Stimulated activated CD4-positive, alpha-beta T cell treated with anti-CD3 and anti-CD28 coated beads, Interleukin-4, amount 100 ng/mL, for 4 hours (primary cell): ENCODE results near the gene ACBD7.

Experiments used
- DNase-seq, 2 experiments: peaks; one replicate each; pipeline ENCODE4 v3.0.0-alpha.2; 2020

Gene ACBD7

DNA sequence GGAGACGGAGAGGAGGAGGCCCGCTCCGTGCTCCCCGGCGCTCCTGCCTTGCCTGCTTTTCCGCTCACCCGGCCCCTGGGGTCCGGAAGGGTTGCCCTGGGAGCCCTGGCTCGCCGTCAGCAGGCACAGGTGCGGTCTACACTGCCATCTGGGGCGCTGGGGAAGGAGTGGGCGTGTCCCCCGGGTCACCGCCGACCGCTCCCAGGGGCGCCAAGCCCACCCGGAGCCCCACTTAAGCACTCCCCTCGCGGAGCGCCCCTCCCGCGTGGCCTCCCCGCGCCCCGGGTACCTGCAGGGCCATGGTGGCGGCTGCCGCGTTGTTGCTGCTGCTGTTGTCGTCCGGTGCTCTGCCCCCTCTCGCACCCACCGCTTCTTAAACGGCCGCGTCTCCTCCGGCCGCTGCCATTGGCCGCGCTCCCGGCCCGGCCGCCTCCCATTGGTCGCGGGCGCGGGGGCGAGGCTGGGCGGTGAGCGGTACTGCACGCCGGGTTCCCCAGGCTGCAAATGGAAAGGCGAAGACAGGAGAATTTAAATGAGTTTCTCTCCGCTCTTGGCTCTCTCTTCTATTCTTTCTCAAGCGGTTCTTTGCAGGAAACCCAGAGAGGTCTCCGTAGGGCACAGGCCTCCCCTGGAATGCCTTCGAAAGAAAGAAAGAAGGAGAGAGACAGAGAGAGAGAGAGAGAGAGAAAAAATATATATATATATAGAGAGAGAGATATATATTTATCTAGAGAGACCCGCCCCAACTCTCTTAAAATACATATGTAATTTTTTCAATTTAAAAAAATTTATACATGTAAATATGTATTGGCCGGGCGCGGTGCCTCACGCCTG is at the start of gene ACBD7:
Gene ACBD7, minus strand, starts transcription at position 349 of the 834 bp plus-strand sequence. Its CDS starts 48 bp downstream, at position 301.
- peak; percentile 67 to 76 for DNase-seq

GRCh38 chr10:15137636-15138035 is 49.1 kb upstream of the ACBD7 start:
- DNase-seq: no peak

DNA sequence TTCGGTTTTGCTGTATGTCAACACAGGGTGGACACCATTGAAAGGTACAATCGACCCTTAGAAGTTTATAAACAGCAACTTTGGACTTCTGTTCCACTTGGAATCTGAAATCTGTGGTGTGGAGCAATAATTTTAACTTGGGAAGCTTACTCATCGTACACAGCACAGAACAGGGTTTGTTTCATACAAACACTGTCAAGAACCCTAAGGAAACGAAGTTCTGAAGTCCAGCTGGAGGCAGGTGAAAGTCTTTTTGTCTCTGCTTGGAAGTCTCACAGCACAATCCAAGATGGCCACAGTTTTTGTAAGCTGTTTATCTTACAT is 48.4 kb upstream of the ACBD7 start:
- DNase-seq: no peak

GRCh38 chr10:15136129-15137035 is 47.8 kb upstream of the ACBD7 start:
- DNase-seq: no peak

GRCh38 chr10:15131330-15131729 is 42.8 kb upstream of the ACBD7 start:
- DNase-seq: no peak

DNA sequence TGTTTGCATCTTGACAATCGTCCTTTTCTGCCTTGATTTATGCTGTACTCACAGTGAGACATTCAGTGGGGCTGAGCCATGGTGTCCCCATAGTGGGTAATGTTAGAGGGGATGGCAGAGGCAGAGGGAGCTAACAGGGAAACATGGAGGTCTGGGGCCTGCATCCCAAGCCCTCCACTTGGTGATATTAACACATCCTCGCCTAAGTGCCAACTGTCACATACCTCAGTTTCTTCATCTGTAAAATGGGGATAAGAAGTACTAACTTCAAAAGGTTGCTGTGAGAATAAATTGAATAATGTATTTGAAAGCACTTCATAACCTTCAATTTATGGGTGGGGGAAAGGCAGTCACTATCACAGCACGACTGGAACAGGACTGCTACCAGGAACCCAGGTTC is 36.3 kb upstream of the ACBD7 start:
- no peak for DNase-seq

GRCh38 chr10:15124190-15124589 is 35.6 kb upstream of the ACBD7 start:
- DNase-seq: no peak

- DNase-seq: no peak
Observed at GRCh38 chr10:15123749-15124184, 35.2 kb upstream of the ACBD7 start.

DNA sequence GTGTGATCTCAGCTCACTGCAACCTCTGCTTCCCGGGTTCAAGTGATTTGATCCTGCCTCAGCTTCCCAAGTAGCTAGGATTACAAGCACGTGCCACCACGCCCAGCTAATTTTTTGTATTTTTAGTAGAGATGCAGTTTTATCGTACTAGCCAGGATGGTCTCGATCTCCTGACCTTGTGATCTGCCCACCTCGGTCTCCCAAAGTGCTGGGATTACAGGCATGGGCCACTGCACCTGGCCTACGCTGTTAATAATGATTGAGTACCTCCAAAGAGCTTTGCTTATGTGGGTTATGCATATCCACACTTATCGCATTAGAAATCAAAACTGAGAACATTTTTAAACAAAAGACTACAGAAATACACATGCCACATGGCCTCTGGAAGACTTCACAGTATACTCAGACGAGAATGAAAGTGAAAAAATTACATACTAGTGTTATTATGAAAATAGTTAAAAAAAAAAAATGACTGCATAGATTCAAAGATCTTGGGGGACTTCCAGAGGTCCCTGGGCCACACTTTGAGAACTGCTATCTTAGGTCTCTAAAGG is 34.0 kb upstream of the ACBD7 start:
- no peak for DNase-seq

GRCh38 chr10:15121707-15122106 is 33.1 kb upstream of the ACBD7 start:
- no peak for DNase-seq

DNA sequence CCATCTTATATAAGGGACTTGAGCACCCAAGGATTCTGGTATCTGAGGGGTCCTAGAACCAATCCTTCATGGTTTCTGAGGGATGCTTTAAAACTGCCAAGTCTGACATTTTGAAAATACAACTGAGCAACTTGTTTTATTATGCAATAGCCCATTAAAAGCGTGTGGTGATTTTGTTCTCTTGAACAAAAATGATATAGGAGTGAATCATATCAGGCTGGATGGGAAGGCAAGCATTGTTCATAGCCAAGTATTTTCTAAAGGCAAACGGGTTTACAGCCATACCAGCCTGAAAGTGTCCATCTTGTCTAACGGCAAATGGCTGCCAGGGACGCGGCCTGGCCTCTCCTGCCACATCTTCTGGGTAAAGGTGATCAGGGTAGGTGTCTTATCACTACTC is 31.9 kb upstream of the ACBD7 start:
- DNase-seq: no peak

DNA sequence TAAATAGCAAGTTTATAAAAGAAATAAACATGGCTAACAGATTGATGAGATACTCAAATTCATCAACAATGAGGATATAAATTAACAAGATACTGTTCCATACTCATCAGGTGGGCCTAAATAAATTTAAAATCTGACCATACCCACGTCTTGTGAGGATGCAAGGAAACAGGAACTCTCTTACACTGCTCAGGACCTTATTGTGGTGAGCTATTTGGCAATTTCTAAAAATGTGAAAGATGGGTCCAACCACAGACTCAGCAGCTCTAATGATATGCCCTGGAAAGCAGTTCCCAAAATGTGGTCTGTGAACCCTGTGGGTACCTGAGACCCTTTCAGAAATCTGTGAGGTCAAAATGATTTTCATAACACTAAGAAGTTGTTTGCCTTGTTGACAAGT is 30.0 kb upstream of the ACBD7 start:
- no peak for DNase-seq

- no peak for DNase-seq
Observed at GRCh38 chr10:15116225-15116624, 27.6 kb upstream of the ACBD7 start.

GRCh38 chr10:15113766-15114165 is 25.2 kb upstream of the ACBD7 start:
- no peak for DNase-seq

DNA sequence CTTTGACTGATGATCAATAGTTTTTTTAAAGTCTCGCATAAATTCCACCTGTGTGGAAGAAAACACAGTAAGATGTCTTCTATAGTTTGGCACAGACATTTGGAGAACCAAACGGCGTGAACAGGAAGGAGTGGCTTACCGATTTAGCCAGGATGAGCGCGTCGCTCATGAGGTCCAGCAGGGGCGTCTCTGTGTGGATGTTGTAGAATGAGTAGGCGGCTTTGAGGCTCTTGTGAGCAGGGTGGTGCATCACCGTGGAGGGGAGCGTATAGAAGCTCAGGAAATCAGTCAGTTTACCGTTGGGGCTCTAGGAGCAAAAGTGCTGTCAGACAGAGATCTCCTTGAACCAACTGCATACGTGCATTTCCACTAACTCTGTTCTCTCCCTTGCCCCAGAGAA is 24.1 kb upstream of the ACBD7 start:
- DNase-seq: peak in 1 of 2 experiments; percentile 4

GRCh38 chr10:15106352-15107013 is 17.9 kb upstream of the ACBD7 start:
- DNase-seq: peak; percentile 54 to 63

DNA sequence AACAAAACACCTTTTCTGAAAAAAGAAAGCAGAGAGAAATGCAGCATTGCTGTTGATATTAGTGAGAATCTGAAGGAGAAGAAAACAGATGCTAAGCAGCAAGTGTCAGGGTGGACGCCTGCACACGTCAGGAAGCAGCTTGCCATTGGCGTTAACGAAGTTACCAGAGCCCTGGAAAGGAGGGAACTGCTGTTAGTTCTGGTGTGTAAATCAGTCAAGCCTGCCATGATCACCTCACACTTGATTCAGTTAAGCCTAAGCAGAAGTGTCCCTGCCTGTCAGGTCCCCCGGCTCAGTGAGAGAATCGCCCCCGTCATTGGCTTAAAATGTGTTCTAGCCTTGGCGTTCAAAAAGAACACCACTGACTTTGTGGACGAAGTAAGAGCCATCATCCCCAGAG is 14.9 kb upstream of the ACBD7 start:
- no peak for DNase-seq

DNA sequence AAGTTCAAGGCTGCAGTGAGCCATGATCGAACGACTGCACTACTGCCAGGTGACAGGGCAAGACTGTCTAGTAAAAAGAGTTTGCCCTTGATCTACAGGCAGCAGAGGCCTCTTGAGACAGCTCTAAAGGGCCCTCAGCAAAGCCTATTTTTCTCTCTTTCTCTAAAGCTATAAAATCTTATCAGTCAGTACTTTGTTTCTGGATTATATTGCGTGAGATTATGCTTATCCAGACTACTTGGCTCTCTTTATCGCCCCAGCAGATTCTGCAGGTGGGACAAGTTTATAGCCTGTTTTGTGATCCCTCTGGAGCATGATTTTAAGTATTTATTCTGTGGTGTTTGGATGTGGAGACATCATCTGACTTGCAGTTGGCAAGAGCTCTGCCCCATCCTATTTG is 11.3 kb upstream of the ACBD7 start:
- no peak for DNase-seq

DNA sequence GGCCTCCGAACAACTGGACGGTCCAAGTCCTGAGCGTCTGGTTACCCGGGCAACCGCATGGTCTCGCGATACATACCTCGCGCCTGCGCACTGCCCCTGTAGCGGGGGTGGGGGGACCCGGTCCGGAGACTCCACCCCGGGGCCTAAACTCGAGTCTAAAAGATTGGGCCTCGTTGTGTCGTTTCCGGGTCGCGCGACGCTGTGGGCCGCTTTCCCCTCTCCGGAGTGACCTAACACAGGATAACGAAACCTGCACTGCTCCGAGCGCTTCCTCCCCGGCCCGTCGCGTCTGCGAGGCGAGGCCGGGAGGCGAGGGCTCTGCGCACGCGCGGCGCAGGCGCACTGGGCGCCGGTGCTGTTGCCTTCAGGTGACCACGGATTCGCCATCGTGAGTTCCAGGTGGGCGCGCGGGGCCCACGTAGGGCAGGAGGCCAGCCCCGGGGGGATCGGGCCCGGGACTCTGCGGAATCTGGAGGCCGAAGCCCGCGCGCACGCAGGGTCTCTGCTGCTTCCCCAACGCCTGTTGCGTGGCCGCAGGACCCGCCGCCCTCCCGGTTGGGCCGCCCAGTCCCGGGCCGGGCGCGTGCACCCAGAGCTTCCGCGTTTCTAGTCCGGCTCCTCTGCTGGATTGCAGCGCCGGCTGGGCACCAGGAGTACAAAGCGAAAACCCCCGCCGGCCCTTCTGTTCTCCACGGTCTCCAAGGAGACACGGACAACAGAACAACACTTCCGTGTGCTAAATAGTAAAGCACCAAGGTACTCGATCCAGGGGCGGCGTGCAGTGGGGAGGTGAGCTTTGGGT is 8.6 kb upstream of the ACBD7 start, which contains the start of gene RPP38:
Gene RPP38, plus strand, starts transcription at position 345 of the 802 bp plus-strand sequence. CDS start 5,960 bp downstream, outside the sequence.
- DNase-seq: peak; percentile 93 to 96

DNA sequence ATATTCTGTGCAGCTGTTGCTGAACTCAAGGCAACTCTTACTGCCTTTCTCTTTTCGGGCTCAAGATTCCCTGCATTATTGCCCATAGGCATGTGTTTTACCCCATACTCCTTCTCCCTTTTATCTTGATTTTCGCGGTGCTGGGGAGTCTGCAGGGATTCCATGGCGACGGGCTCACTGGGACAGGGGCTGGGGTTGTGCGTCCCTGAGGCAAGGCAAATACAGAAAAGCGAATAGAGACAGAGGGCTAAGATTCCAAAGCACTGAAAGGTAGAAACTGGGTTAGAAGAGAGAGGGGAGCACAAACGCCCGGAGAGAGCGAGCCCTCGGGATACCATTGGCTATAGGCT is 8.1 kb upstream of the ACBD7 start:
- DNase-seq: no peak

DNA sequence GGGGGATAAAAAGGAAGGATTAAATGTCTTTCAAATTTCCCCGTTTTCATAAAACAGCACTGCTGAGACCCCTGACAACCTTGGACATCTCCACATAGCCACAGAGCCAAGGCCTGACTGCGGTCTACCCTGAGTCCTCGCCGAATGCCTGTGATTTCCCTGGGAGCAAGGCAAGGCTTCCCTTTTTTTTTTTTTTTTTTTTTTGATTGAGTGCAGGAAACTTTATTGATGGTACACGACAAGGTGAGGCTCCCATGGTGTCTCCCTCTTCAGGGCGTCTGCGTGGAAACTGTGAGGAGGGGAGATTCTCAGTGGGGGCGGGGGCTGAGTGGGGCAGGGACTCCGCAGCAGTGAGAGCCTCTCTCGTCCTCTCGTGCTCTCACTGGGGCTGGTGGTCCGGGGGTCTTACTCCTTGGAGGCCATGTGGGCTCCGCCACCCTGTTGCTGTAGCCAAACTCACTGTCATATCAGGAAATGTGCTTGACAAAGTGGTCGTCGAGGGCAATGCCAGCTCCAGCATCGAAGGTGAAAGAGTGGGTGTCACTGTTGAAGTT is 4.4 kb upstream of the ACBD7 start:
- no peak for DNase-seq

- DNase-seq: no peak
Observed at GRCh38 chr10:15091418-15091817, 2.8 kb upstream of the ACBD7 start.
